GM19239 (cell line): ENCODE results near the gene GMPPB.

Experiments
- DNase-seq: peaks from one replicate; pipeline ENCODE4 v3.0.0; 2011; ENCODE audit warnings: low spot score; ENCODE audit not compliant: insufficient read length
- FAIRE-seq: peaks from 2 replicates; lab custom pipeline; 2011; peaks lifted over from hg19 to GRCh38; lab: Jason Lieb, UNC

GMPPB gene

DNA sequence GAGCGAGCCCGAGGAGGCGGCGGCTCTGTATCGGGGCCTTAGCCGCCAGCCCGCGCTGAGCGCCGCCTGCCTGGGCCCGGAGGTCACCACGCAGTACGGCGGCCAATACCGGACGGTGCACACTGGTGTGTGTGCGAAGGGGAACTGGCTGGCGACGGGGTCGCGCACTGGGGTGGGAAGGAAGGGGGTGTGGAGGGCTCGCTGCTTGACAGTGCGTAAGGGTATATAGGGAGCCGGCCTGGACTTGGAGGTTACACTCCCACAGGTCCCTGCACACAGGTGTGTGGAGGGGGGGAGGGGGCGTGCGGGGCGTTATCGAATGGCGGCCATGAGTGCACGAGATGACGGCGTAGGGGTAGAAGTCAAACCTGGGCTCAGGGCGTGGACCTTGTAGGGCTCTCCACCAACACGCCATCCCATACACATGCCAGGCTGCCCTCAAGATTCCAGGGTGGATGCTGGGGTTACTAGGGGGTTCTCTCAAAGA, 49.2 kb downstream of the GMPPB start:
- FAIRE-seq (peak; percentile 23), DNase-seq (no peak)

DNA sequence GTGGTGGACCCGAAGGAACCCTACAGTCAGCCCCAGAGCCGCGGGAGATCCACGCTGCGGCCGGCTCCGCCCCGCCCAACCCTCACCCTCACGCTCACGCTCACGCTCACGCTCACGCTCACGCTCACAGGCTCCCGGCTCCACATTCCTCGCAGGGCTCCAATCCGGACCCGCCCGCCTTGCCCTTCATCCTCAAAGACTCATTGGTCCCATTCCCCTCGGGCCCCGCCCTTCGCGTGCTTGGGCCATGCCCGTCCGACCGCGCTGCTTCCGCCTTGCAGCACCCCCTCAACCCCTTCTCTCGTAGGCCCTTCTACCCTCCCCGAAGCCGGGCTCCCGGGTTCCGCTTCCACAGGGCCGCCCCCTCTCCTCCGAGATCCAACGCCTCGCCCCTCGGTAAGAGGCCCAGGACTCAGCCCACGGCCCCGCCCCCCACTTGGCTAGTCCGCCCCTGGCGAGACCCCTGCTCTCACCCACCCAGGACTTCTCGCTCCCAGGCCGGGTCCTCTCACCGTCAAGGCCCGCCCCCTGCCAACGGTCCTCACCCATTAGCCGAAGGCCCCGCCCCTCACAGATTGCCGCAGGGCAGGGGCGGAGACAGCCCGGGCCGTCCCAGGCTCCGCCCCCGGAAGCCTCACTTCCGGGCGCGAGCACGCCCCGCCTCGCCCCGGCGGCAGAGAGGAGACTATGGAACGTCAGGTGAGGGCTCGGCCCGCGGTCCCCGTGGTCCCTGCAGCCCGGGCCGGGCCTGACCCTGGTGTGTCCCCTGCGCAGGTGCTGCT, 49.8 kb downstream of the GMPPB start, which contains the start of gene APEH:
APEH (plus strand) TSS at position 637 of the 782 bp plus-strand sequence; CDS start at position 688, 51 bp downstream.
- DNase-seq (peak; percentile 96), FAIRE-seq (peak; percentile 98)

DNA sequence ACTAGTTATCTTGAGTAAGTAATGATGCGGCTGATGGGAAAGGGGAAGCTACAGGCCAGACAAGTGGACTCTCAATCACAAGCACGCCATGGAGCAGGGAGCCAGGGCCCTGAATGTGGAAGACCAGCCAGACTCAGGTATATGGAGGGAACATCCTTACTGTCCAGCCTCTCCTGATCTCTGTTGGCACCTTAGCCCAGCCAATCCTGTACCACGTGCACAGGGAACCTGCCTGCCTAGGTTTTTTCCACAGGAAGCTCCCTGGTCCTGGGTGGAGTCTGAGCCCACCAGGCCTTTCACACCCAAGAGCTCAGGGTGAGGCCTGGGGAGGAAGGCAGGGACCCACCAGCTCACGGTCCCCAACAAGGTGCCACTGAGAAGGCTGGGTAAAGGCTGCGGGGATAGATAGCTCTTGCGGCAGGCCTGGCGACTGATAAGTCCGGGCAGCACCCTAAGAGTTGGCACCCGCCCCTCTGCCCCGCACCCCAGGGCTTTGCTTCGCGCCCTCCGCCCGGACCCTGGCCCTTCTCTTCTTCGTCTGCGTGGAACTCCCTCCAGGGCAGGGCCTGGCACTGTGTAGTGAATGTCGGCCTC, 50.5 kb downstream of the GMPPB start:
- FAIRE-seq = peak; percentile 62
- no peak for DNase-seq

DNA sequence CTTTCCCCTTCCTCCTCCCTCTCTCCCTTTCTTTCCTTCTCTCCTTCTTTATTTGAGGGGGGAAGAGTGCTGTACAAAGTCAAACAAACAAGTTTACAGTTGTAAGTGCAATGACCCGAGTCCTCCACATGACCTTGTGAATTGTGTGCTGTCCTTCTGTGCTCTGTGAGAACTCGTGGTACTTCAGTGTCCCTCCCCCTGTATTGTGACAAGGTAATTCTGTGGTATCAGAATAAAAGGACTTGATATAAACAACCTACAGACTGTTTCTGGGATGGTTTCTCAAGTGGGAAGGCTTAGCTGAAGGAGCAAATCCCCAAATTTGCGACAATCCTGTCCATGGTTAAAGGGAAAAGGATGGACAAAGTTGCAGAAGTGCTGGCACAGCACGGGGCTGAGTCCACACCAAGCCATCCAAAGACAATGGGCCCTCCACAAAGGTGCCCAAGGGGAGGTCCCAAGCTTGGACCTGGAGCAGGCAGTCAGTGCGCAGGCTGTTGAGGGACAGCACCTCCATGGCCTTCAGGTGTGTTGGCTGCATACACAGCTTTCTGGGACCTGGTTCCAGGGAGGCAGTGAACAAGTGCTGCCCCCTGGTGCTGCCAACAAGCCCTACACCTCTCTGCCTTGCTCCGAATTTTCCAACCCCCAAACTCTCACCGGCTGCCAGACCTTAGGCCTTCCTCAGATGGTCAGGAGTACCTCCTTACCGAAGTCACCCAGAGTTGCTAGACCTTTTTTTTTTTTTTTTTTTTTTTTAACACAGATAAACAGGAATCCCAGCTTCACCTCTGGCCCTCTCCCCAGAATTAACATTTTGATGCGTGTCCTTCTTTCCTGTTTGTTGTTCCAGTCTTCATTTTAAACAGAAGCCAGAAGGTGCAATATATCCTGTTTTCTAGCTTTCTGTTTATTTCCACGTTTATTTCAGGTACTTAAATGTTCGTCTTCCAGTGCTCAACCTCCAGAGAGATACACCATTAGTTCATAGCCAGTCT, 52.2 kb downstream of the GMPPB start:
- peak; percentile 82 for FAIRE-seq
- peak; percentile 74 for DNase-seq

DNA sequence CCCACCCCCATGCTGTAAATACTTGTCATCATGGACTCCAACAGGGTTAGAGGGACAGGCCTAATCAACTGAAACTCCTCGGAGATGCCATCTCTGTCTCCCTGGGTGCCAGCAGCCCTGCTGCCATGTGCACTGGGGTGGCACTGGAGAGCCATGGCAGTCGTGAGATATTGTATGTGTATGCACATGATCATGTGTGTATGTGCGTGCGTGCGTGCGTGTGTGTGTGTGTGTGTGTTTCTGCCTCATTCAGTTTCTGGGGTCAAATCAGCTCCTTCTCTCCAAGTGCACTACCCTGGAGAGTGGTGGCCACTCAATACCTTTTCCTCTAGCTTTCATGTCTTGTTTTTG, 52.8 kb downstream of the GMPPB start:
- FAIRE-seq = no peak
- DNase-seq = no peak
